ENCODE data around the gene CX3CR1.

CX3CR1 gene

GRCh38 chr3:39292961-39293360 lies 13.1 kb upstream of the CX3CR1 start:
- no peak overlapping the region for H3K4me3 ChIP-seq (ENCODE audit: low read depth, low read length)

GRCh38 chr3:39291903-39292329 lies 12.1 kb upstream of the CX3CR1 start:
- H3K4me3 ChIP-seq (ENCODE audit: low read depth, low read length) = no peak overlapping the region

GRCh38 chr3:39290255-39290654 lies 10.4 kb upstream of the CX3CR1 start:
- H3K4me3 ChIP-seq (ENCODE audit: low read depth, low read length) = no peak overlapping the region

- no peak overlapping the region for H3K4me3 ChIP-seq (ENCODE audit: low read depth, low read length)
Measured at GRCh38 chr3:39289107-39289506, 9.3 kb upstream of the CX3CR1 start.

- no peak overlapping the region for H3K4me3 ChIP-seq (ENCODE audit: low read depth, low read length)
Measured at GRCh38 chr3:39288300-39288808, 8.5 kb upstream of the CX3CR1 start.

GRCh38 chr3:39287216-39288164 lies 7.7 kb upstream of the CX3CR1 start:
- H3K4me3 ChIP-seq (ENCODE audit: low read depth, low read length) = no peak overlapping the region

GRCh38 chr3:39286771-39287170 lies 6.9 kb upstream of the CX3CR1 start:
- H3K4me3 ChIP-seq (ENCODE audit: low read depth, low read length) = no peak overlapping the region

- H3K4me3 ChIP-seq (ENCODE audit: low read depth, low read length) = no peak overlapping the region
Measured at GRCh38 chr3:39285332-39285731, 5.5 kb upstream of the CX3CR1 start.

GRCh38 chr3:39284457-39284881 lies 4.6 kb upstream of the CX3CR1 start:
- no peak overlapping the region for H3K4me3 ChIP-seq (ENCODE audit: low read depth, low read length)

GRCh38 chr3:39282057-39282456 lies 2.2 kb upstream of the CX3CR1 start:
- no peak overlapping the region for H3K4me3 ChIP-seq (ENCODE audit: low read depth, low read length)

- H3K4me3 ChIP-seq (ENCODE audit: low read depth, low read length) = no peak overlapping the region
Measured at GRCh38 chr3:39281533-39281932, 1.7 kb upstream of the CX3CR1 start.

- no peak overlapping the region for H3K4me3 ChIP-seq (ENCODE audit: low read depth, low read length)
Measured at GRCh38 chr3:39280571-39280970, 735 bp upstream of the CX3CR1 start.

GRCh38 chr3:39278616-39278935 lies 1.3 kb downstream of the CX3CR1 start:
- no peak overlapping the region for H3K4me3 ChIP-seq (ENCODE audit: low read depth, low read length)

GRCh38 chr3:39277893-39278615 lies 1.8 kb downstream of the CX3CR1 start:
- H3K4me3 ChIP-seq (ENCODE audit: low read depth, low read length) = no peak overlapping the region

- no peak overlapping the region for H3K4me3 ChIP-seq (ENCODE audit: low read depth, low read length)
Measured at GRCh38 chr3:39276746-39277145, 3.1 kb downstream of the CX3CR1 start.

GRCh38 chr3:39275963-39276593 lies 3.8 kb downstream of the CX3CR1 start:
- H3K4me3 ChIP-seq (ENCODE audit: low read depth, low read length) = no peak overlapping the region

- no peak overlapping the region for H3K4me3 ChIP-seq (ENCODE audit: low read depth, low read length)
Measured at GRCh38 chr3:39275052-39275451, 4.8 kb downstream of the CX3CR1 start.

- no peak overlapping the region for H3K4me3 ChIP-seq (ENCODE audit: low read depth, low read length)
Measured at GRCh38 chr3:39273119-39273518, 6.7 kb downstream of the CX3CR1 start.

- no peak overlapping the region for H3K4me3 ChIP-seq (ENCODE audit: low read depth, low read length)
Measured at GRCh38 chr3:39272191-39272590, 7.6 kb downstream of the CX3CR1 start.

GRCh38 chr3:39271363-39271914 lies 8.4 kb downstream of the CX3CR1 start:
- no peak overlapping the region for H3K4me3 ChIP-seq (ENCODE audit: low read depth, low read length)

- H3K4me3 ChIP-seq (ENCODE audit: low read depth, low read length) = no peak overlapping the region
Measured at GRCh38 chr3:39269528-39269927, 10.3 kb downstream of the CX3CR1 start.

Data from iPS-11a (cell line).